GM12891 (cell line): Measurements from ENCODE around the gene ESYT3.

ENCODE experiments used
- PAX5 ChIP-seq: IDR thresholded peaks from 2 replicates; pipeline ENCODE4 v1.6.1; 2011; ENCODE audit warnings: low read length, moderate library complexity, mild to moderate bottlenecking; ENCODE audit not compliant: insufficient read depth, severe bottlenecking
- POLR2A ChIP-seq: IDR thresholded peaks from 2 replicates; pipeline ENCODE4 v1.6.1; 2011; ENCODE audit warnings: low read depth, low read length, control low read depth
- POLR2AphosphoS5 ChIP-seq: IDR thresholded peaks from 2 replicates; pipeline ENCODE4 v1.6.1; 2011; ENCODE audit warnings: low read depth, low read length, control low read depth
- POU2F2 ChIP-seq: IDR thresholded peaks from 2 replicates; pipeline ENCODE4 v1.6.1; 2011; ENCODE audit warnings: low read depth, mild to moderate bottlenecking, control low read depth, low read length, moderate library complexity
- TAF1 ChIP-seq: IDR thresholded peaks from 2 replicates; pipeline ENCODE4 v1.6.1; 2011; ENCODE audit warnings: low read depth, low read length, control low read depth

GRCh38 chr3:138407236-138407907 is 27.0 kb upstream of the ESYT3 start:
- TF ChIP-seq POLR2A, result no peak
- TF ChIP-seq PAX5, result no peak
- no peak for TF ChIP-seq POLR2AphosphoS5
- TF ChIP-seq TAF1, result no peak
- TF ChIP-seq POU2F2, result no peak
